GM20431 (cell line): ENCODE results near the gene RAP1GAP.
"Not testable (repeated sequence)": the region's sequence is repeated elsewhere in the genome, so short reads cannot be mapped to it uniquely, and the experiment has no call there.

Source experiments
- in situ Hi-C: fragments of 300-500 bp; cut with MseI, MboI; formaldehyde crosslinking; loops from one replicate; pipeline ENCODE4 v1.15.0; 2020; ENCODE audit warnings: low sequenced_read_pairs; ENCODE audit not compliant: unreplicated experiment

RAP1GAP gene

GRCh38 chr1:21633141-21633755, 35.9 kb downstream of the RAP1GAP start:
- in situ Hi-C loops: no loop called here

GRCh38 chr1:21631944-21632887, 36.9 kb downstream of the RAP1GAP start:
- in situ Hi-C loops: no loop called here

GRCh38 chr1:21631590-21631943, 37.6 kb downstream of the RAP1GAP start:
- in situ Hi-C loops: not testable (repeated sequence)

- in situ Hi-C loops: no loop called here
Measured at GRCh38 chr1:21630571-21631343, 38.4 kb downstream of the RAP1GAP start.

- in situ Hi-C loops: no loop called here
Measured at GRCh38 chr1:21629971-21630370, 39.2 kb downstream of the RAP1GAP start.

GRCh38 chr1:21628798-21629393, 40.3 kb downstream of the RAP1GAP start:
- in situ Hi-C loops: no loop called here

GRCh38 chr1:21626921-21627339, 42.2 kb downstream of the RAP1GAP start:
- in situ Hi-C loops: no loop called here

GRCh38 chr1:21625390-21626190, 43.6 kb downstream of the RAP1GAP start:
- in situ Hi-C loops: no loop called here

- in situ Hi-C loops: no loop called here
Measured at GRCh38 chr1:21624571-21625389, 44.4 kb downstream of the RAP1GAP start.

GRCh38 chr1:21623410-21623961, 45.7 kb downstream of the RAP1GAP start:
- in situ Hi-C loops: no loop called here

- in situ Hi-C loops: no loop called here
Measured at GRCh38 chr1:21622466-21623315, 46.5 kb downstream of the RAP1GAP start.

GRCh38 chr1:21621761-21622436, 47.3 kb downstream of the RAP1GAP start:
- in situ Hi-C loops: no loop called here

GRCh38 chr1:21621051-21621450, 48.1 kb downstream of the RAP1GAP start:
- in situ Hi-C loops: no loop called here

- in situ Hi-C loops: no loop called here
Measured at GRCh38 chr1:21620496-21620895, 48.7 kb downstream of the RAP1GAP start.

- in situ Hi-C loops: no loop called here
Measured at GRCh38 chr1:21620011-21620410, 49.1 kb downstream of the RAP1GAP start.

- in situ Hi-C loops: no loop called here
Measured at GRCh38 chr1:21619375-21619947, 49.7 kb downstream of the RAP1GAP start.
